Subcutaneous abdominal adipose tissue (tissue), 5 donors: Measurements from ENCODE around the gene RBM39.
"Not testable (repeated sequence)": the region's sequence is repeated elsewhere in the genome, so short reads cannot be mapped to it uniquely, and the experiment has no call there.

Experiments
- H3K27ac ChIP-seq: one replicate; pipeline ENCODE4 v1.7.0; 2013; ENCODE audit warnings: low read depth, mild to moderate bottlenecking, inconsistent platforms, low read length, moderate library complexity
- H3K27me3 ChIP-seq, 5 donors: one replicate each; pipeline ENCODE4 v1.7.0; 2013; ENCODE audit warnings: low read length in 5 of 5, inconsistent platforms in 1 of 5; ENCODE audit not compliant: control insufficient read depth in 5 of 5, insufficient read depth in 4 of 5
- H3K36me3 ChIP-seq, 5 donors: one replicate each; pipeline ENCODE4 v1.7.0; 2013; ENCODE audit warnings: low read length in 5 of 5; ENCODE audit not compliant: control insufficient read depth in 5 of 5, insufficient read depth in 5 of 5
- H3K4me1 ChIP-seq, 5 donors: one replicate each; pipeline ENCODE4 v1.7.0; 2013; ENCODE audit warnings: low read length in 5 of 5, mild to moderate bottlenecking in 3 of 5, moderate library complexity in 1 of 5; ENCODE audit not compliant: control insufficient read depth in 5 of 5, insufficient read depth in 5 of 5
- H3K4me3 ChIP-seq, 5 donors: one replicate each; pipeline ENCODE4 v1.7.0; 2013; ENCODE audit warnings: low read length in 5 of 5, low read depth in 1 of 5
- H3K9ac ChIP-seq, 5 donors: one replicate each; pipeline ENCODE4 v1.7.0; 2013; ENCODE audit warnings: low read length in 5 of 5, mild to moderate bottlenecking in 4 of 5, moderate library complexity in 3 of 5
- H3K9me3 ChIP-seq, 5 donors: one replicate each; pipeline ENCODE4 v1.7.0; 2013; ENCODE audit warnings: low read length in 5 of 5; ENCODE audit not compliant: control insufficient read depth in 5 of 5
- donor health status: healthy.
- donor health status: healthy.
- donor health status: healthy.
- donor health status: healthy.
- donor health status: healthy.

Gene RBM39

DNA sequence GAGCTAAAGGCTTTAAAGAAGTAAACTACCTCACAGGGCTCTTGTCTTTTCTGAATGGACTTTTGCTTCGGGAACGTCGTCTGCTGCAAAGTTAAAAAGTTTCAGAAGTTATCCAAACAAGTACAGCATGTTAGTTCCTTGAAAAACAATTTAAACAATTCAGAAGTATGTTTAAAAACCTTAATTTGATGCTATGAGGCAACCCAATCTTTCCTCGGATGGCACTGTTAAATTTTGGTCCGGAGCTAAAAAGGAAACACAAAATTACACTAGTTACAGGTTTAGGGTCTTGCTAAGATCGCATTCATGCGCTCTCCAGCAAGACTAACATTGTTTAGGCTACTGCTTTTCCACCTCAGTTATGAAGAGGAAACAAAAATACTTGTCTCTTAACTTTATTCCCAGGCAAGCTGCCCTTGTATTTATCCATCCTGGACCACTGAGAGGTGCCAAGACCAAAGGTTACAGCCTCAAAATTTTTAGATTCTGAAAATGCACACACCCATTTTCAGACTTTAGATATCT, 12.7 kb downstream of the RBM39 start:
- no peak overlapping the region for H3K9ac ChIP-seq
- no peak overlapping the region for H3K4me3 ChIP-seq
- H3K9me3 ChIP-seq: no peaks in the 10 kb centered on the region
- no peaks in the 10 kb centered on the region for H3K27me3 ChIP-seq
- no peak overlapping the region for H3K27ac ChIP-seq
- H3K36me3 ChIP-seq: peaks cover 52 to 98% (median 81%) of the 10 kb centered on the region in 5 donors
- peaks cover 0 to 41% (median 29%) of the 10 kb centered on the region in 5 donors for H3K4me1 ChIP-seq

DNA sequence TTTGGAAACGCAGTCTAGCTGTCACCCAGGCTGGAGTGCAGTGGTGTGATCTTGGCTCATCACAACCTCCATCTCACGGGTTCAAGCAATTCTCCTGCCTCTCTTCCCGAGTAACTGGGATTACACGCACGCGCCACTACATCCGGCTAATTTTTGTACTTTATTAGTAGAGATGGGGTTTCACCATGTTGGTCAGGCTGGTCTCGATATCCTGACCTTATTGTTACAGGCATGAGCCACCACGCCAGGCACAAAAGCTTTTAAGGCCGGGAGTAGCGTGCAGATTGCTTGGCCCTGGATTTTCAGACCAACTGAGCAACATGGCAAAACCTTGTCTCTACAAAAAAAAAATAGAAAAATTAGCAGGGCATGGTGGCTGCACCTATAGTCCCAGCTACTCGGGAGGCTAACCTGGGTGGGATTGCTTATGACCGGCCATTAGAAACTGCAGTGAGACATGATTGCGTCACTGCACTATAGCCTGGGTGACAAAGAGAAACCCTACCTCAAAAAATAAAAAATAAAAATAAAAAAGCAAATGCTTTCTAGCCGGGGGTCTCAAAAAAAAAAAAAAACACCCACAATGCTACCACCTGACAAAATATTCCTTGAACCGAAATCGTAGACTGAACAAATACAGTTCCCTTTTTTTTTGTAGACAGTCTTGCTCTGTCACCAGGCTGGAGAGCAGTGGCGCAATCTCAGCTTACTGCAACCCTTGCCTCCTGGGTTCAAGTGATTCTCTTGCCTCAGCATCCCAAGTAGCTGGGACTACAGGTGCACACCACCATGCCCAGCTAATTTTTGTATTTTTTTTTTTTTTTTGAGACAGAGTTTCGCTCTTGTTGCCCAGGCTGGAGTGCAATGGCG, 15.0 kb downstream of the RBM39 start:
- peaks cover 49 to 96% (median 82%) of the 10 kb centered on the region in 5 donors for H3K36me3 ChIP-seq
- H3K27ac ChIP-seq: no peak overlapping the region
- peaks cover 0 to 24% (median 13%) of the 10 kb centered on the region in 5 donors for H3K4me1 ChIP-seq
- no peaks in the 10 kb centered on the region for H3K9me3 ChIP-seq
- H3K4me3 ChIP-seq: no peak overlapping the region
- H3K9ac ChIP-seq: no peak overlapping the region
- H3K27me3 ChIP-seq: no peaks in the 10 kb centered on the region

DNA sequence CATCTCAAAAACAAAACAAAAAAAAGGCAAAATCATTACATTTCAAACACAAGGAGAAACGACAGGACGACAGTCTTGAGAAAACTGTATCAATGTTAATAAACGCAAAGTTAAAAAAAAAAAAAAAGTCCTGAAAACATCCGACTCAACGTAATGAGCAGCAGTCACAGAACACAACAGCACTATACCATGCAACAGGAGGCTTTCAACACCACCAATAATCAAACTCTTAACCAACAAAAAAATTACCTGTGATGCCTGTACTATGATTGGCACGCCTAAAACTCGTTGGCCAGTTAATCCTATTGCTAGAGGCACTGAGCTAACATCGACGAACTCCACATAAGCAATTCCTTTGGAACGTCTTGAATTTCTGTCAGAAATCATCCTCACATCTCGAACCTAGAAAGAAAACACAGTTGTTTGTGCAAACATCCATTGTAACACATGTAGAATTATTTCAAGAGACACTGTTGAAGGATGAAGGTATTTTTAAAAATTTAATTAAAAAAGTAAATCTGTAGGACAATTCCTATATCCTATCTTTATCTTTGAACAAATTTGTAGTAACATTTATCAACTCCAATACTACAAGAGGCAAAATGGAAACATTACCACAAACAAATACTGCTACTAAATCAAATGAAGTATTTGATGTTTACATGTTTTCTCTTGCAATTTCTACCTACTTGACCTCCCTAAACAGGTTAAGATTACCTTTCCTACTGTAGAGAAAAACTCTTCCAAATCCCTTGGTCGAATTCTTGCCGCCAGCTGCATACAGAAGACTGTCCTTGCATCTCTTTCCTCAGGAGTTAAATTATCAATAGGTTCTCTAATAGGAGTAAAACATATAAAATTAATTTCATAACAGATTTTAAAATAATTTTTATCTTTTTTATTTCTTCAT, 17.5 kb downstream of the RBM39 start:
- Histone ChIP-seq H3K4me1 (peaks cover 0 to 6% (median 3%) of the 10 kb centered on the region in 5 donors), H3K27ac (no peak overlapping the region), H3K36me3 (peaks cover 36 to 96% (median 91%) of the 10 kb centered on the region in 5 donors), H3K27me3 (no peaks in the 10 kb centered on the region), H3K9me3 (no peaks in the 10 kb centered on the region), H3K4me3 (no peak overlapping the region), H3K9ac (no peak overlapping the region)

DNA sequence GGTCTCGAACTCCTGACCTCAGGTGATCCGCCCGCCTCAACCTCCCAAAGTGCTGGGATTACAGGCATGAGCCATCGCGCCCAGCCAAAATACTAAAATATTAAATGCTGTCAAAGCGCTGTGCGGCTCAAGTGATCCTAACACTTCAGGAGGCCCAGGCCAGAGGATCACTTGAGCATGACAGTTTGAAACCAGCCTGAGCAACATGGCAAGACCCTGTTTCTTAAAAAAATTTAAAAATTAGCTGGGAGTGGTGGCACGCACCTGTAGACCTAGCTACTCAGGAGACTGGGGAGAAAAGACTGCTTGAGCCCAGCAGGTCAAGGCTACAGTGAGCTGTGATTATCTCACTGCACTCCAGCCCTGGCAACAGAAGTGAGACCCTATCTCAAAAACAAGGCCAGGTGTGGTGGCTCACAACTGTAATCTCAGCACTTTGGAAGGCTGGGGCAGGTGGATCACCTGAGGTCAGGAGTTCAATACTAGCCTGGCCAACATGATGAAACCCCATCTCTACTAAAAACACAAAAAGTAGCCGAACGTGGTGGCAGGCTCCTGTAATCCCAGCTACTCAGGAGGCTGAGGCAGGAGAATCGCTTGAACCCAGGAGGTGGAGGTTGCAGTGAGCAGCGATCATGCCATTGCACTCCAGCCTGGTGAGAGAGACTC, 18.3 kb downstream of the RBM39 start:
- H3K4me3 ChIP-seq, H3K27ac ChIP-seq, H3K27me3 ChIP-seq, H3K9me3 ChIP-seq, H3K9ac ChIP-seq: not testable (repeated sequence)
- Histone ChIP-seq H3K4me1 (peaks cover 0 to 10% (median 5%) of the 10 kb centered on the region in 5 donors), H3K36me3 (peaks cover 30 to 97% (median 91%) of the 10 kb centered on the region in 5 donors)

DNA sequence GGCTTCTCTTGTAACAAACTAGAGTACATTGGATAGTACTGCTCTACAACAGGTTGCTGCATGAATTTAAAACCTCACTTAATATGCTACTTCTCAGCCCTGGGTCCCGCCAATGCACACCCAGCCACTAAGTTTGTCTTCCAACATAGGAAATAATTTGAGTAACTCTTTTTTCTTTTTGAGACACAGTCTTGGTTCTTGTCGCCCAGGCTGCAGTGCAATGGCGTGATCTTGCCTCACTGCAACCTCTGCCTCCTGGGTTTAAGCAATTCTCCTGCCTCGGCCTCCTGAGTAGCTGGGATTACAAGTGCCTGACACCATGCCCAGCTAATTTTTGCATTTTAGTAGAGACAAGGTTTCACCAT, 18.8 kb downstream of the RBM39 start:
- H3K27ac ChIP-seq, H3K9ac ChIP-seq: not testable (repeated sequence)
- H3K4me1 ChIP-seq: peaks cover 0 to 11% (median 5%) of the 10 kb centered on the region in 5 donors

DNA sequence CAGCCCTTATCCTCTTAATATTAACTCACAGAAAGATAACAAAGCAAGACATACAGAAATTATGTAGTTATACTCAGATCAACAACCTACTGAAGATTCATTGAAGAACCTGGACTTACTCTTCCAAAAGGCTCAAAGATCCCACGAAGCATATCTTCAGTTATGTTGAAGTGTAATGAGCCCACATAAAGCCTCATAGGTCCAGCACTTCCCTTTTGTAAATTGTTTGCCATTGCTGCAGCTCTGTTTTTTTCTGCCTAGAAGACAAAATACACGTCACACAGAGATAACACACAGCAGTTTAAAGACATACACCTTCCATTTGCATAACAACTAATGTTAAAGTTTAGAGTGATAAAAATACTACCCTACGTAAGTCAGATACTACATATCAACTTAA, 20.4 kb downstream of the RBM39 start:
- peaks cover 32 to 98% (median 91%) of the 10 kb centered on the region in 5 donors for H3K36me3 ChIP-seq
- H3K4me1 ChIP-seq: peaks cover 2 to 14% (median 5%) of the 10 kb centered on the region in 5 donors
- no peaks in the 10 kb centered on the region for H3K27me3 ChIP-seq
- H3K4me3 ChIP-seq: no peak overlapping the region
- no peak overlapping the region for H3K9ac ChIP-seq
- no peaks in the 10 kb centered on the region for H3K9me3 ChIP-seq
- H3K27ac ChIP-seq: no peak overlapping the region

More for the DNA sequence above, 18.8 kb downstream of the RBM39 start:
- peaks cover 30 to 96% (median 92%) of the 10 kb centered on the region in 5 donors for H3K36me3 ChIP-seq
- not testable (repeated sequence) for H3K4me3 ChIP-seq, H3K9me3 ChIP-seq, H3K27me3 ChIP-seq

DNA sequence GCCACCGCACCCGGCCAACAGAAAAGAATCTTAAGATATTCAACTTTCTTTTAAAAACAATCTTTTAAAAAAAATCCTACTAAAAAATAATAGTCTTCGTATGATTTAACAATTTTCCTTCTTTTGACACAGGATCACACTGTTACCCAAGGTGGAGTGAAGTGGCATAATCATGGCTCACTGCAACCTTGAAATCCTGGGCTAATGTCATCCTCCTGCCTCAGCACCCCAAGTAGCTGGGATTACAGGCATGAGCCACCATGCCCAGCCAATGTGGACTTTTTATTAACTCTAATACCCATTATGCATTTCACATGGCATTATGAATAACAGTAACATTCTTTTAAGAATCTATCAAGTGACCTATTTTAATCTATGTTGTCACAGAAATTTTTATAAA, 20.8 kb downstream of the RBM39 start:
- Histone ChIP-seq H3K4me1 (peaks cover 2 to 14% (median 5%) of the 10 kb centered on the region in 5 donors), H3K36me3 (peaks cover 33 to 98% (median 91%) of the 10 kb centered on the region in 5 donors)

DNA sequence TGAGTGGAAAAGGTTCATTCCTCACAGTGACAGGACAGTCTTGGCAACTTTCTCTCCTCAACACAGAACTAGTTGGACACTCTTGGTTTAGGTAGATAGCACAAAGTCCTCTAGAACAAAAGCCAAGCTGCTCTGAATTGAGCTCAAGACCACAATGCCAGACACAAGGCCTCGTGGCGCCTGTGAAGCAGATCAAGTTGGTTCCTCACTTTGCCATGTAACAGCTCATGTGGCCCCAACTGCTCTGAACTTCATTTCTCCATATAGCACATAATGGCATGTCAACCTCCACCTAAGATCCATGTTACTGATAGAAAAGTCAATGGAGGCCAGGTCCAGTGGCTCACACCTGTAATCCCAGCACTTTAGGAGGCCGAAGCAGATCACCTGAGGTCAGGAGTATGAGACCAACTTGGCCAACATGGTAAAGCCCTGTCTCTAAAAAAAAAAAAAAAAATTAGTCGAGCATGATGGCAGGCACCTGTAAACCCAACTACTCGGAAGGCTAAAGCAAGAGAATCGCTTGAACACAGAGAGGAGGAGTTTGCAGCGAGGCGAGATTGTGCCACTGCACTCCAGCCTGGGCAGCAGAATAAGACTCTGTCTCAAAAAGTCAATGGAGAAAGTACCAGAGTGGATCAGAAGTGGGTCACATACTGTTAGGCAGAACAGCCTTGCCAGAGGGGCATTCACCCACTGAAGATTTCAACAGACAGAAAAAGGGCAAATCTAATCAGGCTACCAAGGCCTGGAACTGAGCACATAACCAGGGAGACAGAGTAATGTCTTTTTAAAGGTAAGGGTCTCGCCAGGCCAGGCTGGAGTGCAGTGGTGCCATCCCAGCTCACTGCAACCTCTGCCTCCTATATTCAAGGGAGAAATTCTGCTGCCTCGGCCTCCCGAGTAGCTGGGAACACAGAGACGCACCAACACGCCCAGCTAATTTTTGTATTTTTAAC, 21.6 kb downstream of the RBM39 start:
- Histone ChIP-seq H3K27ac (no peak overlapping the region), H3K4me1 (peaks cover 2 to 14% (median 5%) of the 10 kb centered on the region in 5 donors), H3K9ac (no peak overlapping the region), H3K27me3 (no peaks in the 10 kb centered on the region), H3K9me3 (no peaks in the 10 kb centered on the region), H3K4me3 (no peak overlapping the region), H3K36me3 (peaks cover 37 to 98% (median 93%) of the 10 kb centered on the region in 5 donors)

More for the DNA sequence above, 20.8 kb downstream of the RBM39 start:
- no peaks in the 10 kb centered on the region for H3K9me3 ChIP-seq
- H3K27me3 ChIP-seq: no peaks in the 10 kb centered on the region
- H3K4me3 ChIP-seq: no peak overlapping the region
- H3K27ac ChIP-seq: no peak overlapping the region
- H3K9ac ChIP-seq: no peak overlapping the region

DNA sequence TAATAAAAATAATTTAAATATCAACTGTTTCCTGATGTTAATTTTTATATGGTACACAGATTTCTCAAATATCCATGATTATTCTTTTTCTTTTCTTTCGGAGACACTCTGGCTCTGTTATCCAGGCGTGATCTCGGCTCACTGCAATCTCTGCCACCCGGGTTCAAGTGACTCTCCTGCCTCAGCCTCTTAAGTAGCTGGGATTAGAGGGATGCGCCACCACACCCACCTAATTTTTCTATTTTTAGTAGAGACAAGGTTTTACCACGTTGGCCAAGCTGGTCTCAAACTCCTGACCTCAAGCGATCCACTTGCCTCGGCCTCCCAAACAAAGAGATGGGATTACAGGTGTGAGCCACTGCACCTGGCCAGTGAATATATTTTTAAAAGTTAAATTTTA, 22.3 kb downstream of the RBM39 start:
- peaks cover 2 to 14% (median 5%) of the 10 kb centered on the region in 5 donors for H3K4me1 ChIP-seq
- no peak overlapping the region for H3K4me3 ChIP-seq
- H3K9ac ChIP-seq: no peak overlapping the region
- H3K27ac ChIP-seq: no peak overlapping the region
- peaks cover 36 to 98% (median 93%) of the 10 kb centered on the region in 5 donors for H3K36me3 ChIP-seq
- H3K27me3 ChIP-seq: no peaks in the 10 kb centered on the region
- H3K9me3 ChIP-seq: no peaks in the 10 kb centered on the region
